ENCODE data around the gene TUSC7.

The TUSC7 gene

DNA sequence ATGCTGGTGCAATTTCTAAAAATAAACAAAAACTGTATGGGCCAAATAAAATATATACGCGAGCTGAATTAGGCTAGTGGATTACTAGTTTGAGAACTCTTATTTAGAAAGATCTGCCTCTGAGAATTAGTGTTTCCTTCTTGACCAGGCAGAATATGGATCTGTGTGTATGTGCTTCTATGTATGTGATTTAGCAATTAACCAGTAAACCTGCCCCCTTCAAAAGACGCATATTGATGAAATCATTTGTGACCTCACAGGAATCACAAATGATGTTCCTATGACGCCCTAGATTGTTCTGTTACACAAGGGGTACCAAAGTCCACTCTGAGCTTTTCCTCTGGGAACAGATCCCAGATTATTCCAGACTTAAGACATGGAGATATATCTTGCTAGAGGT is at the start of gene TUSC7:
TUSC7 (plus strand) TSS at position 301 of the 400 bp plus-strand sequence.
- no peak for DNase-seq

DNA sequence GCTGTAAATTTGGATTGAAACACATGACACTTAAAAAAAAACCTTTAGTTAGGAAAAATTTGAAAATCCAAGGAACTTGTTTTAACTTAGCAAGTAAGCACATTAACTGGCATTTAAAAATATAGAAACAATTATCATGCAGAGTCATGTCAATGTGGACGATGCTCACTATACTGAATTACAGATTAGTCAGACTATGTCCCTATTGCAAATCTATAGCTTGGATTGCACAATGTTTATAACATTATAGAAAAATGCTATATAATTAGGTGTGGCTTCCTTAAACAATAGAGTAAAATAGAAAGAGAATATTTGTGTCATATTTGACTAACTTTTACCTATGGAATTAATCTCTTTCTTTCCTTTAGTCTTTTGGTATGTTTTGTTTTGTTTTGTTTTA is 48.4 kb upstream of the TUSC7 start:
- no peak for DNase-seq

DNA sequence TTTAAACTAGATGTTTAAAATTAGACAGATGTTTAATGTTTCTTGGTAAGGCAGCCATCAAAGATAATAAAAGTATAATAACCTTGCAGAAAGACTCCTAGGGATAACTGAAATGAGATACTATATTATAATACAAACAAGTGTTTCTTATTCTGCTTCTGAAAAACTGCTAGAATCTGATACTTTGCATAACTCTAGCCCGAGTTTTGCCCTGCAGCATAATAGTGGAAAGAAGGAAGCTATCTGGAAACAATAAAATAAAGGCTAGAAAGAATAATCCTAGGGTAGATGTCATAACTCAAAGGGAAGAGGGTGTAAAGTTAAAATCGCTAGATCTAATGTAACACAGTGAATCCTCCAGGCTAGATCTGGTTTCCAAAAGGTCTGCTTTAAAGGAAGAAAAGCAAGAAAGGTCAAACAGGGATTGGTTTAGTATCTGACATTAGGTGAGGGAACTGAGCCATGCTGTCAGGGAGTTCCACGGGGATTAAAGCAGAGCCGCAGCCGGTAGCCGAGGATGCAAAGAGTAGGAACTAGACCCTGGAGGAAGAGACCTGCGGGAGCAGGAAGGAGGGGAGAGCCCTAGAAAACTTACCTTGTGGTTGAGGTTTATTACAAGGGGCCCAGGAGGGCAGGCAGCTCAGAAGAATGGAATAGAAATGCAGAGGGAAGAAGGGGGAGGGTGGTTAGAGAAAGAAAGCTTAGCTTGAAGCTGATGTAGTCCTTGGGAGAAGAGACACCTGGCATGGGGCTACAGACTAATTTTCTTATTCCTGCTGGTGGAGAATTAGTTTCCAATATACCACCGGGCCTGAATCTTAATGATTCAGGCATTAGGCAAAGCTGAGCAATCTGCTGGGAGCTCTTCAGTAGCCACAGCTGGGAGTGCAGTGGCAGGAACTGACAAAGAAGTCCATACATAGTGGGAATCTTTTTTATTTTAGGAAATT is 46.1 kb upstream of the TUSC7 start:
- no peak for DNase-seq

DNA sequence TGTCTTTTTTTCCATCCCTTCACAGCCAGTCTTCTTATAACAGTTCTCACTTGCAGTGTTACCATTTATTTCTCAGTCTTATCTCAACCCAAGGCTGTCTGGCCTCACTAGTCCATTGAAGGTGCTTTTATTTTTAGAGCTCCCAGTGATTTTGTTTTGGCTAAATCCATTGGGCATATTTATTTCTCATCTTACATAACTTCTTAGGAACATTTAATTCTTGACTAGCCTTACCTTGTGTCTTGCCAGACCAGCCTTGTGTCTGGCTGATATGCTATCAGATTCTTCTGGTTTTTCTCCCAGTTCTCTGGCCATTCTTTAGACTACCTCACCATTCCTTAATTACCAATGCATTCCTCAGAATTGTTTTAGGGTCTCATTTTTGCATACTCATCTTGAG is 42.3 kb upstream of the TUSC7 start:
- no peak for DNase-seq

DNA sequence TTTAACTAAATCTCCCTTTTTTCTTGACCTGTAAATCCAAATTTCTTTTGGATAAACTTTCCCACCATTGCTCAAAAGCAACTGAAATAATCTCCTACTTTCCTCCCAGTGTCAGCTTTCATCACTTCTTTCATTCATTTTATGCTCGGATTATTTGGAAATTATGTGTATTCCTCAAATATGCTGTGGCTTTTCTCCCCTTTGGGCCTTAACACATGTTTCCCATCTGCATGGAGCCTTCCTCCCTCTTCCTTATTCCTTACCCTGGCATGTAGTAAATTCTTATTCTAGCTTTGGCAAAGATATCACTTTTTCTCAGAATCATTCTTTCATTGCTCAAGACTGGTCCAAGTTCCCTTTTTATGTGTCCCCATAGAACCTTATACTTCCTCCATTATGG is 41.8 kb upstream of the TUSC7 start:
- DNase-seq, result no peak

DNA sequence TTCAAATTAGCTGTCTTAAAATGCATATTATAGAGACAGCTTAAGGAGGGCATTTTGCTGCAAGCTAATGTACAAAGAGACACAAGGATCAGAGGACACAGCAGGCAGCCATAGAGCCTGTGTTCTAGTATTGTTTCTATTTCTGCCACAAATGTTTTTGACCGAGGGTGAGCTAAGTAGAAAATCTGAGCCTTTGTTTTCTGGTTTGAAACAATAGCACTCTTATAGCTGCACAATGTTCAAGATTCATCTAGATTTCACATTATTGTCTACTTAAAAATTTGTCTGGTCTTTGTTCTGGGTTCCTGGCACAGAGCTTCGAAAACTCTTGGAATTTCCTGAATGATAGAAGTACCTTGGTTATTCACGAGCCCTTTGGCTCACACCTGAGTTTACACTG is 40.0 kb upstream of the TUSC7 start:
- DNase-seq, result no peak

DNA sequence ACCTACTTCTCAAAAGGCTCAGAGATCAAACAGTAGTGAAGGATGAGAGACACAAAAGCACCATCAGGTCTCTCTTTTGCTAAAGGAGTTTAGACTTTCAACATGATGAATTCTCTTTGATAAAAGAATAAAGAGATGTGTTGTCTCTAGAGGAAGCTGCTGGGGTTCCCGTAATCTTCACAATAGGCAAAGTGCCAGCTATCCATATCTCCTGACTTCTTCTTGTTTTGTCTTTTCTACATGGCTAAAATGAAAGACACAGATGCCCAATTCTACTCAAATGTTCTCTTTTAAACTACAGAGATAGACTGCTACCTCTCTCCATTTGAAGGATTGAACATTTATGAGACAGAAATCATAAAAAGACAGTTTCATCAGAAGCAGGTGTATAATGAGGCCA is 38.4 kb upstream of the TUSC7 start:
- no peak for DNase-seq

DNA sequence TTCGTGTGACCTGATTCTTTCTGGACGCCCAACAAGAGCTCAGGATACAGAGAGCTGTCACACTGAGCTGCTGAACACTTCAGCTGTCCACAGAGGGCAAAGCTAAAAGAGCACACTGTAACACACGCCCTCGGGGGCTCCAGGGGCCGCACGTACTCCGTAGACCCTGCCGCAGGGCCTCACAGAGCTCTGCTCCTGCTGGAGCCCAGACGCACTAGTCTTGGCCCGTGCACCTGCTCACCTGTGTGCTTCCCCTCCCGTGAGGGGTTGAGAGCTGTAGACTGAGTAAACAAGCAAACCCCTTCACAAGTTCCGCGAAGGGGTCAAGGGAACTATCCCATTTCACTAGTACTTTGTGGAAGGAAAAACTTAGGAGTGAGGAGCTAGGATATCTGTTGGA is 30.7 kb upstream of the TUSC7 start:
- DNase-seq, result no peak

DNA sequence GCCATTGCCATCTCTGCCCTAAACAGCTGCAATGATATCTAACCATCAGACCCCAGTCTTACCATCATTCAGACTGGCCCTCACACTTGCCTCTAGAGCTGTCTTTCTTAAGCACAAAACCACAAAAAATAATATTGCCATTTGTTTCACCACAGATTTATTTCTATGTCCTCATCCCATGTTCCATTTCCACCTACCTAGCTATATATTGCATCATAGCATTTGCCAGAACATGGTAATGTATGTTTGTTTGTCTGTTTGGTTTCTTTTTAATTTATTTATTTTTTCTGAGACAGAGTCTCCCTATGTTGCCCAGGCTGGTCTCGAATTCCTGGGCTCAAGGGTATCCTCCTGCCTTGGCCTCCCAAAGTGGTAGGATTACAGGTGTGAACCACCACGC is 18.5 kb upstream of the TUSC7 start:
- no peak for DNase-seq

DNA sequence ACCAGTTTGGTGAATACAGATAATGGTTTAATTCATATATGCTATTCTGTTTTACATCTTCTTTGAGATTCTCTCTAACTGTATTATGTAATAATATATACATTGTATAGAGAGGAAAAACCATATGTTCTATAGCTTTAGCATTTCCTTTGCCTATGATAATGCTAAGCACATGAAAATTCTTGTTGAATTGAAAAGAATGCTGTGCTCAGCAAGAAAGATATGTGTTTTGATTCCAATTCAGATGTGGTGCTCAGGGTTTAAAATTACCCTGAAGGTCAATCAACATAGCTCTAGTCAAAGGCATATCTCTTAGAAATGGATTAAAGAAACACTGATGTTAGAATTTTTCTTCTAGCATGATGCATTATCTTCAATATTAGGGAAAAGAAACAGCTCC is 8.5 kb upstream of the TUSC7 start:
- no peak for DNase-seq

DNA sequence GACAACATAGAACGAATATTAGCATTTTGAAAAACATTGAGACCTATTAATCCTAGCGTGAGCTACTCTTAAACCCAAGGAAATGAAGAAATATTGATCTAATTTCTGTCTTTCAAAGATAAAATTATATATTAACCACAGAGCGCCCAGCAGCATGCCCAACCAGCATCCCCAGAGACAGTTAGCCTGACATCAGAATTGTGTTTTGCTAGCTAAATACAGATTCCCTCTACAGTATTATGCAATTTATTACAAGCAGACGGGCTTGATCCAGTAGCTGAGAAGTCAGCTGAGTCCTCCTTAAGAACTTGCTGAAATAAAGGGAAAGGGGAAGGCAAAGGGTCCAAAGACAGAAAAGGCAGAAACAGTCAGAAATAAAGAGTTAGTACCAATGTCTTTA is 7.2 kb upstream of the TUSC7 start:
- no peak for DNase-seq

DNA sequence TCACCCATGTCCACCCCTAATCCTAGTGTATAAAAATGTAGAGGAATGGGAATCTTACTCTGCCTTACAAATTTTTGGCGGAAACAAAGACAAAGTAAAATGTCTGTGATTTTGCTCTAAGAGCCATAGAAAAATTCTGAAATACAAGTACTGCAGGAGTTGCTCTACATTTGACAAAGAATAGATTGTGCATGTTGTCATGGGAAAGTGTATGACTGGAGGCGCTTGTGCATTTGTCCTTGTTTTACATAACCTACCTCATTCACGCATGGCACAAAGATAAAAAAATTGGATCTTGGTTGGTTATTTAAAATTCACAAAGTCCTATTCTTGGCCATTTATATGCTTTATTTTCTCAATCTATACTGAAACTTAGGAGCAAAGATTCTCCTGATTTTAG is 2.0 kb upstream of the TUSC7 start:
- DNase-seq, result no peak

DNA sequence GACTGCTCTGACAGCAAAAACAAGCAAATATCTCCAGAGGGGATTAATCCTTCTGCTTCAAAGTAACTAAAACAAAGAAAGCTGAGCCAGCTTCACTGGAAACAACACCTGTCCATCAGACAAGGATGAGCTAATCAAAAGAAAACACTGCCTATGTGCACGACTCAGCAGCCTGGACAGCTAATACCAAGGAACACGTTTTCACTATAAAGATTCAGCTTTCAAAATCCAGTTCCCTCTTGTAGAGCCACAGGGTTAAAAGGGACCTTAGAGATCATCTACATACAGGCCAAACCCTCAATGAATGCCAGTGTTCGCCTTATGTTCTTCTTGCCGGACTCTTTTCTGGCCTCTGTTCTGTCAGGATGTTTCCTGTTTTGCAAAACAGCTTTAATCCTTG is 6.9 kb downstream of the TUSC7 start:
- no peak for DNase-seq

DNA sequence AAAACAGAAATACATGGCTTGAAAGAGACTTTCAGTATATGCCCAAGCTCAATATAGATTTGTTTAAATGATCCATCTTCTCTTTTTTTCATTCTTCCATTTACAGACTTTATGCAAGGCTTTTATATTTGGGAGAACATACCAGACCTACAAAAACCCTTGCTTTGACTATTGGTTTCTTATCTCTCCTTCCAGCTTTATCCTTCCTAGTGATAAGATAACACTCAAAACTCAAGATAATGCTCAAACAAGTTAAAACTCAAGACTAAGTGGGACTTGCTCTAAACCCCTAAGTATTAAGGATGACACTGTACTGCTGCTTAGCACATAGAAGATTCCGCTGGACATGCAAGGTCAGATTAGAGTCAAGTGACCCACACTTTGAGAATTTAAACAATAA is 8.0 kb downstream of the TUSC7 start:
- no peak for DNase-seq

DNA sequence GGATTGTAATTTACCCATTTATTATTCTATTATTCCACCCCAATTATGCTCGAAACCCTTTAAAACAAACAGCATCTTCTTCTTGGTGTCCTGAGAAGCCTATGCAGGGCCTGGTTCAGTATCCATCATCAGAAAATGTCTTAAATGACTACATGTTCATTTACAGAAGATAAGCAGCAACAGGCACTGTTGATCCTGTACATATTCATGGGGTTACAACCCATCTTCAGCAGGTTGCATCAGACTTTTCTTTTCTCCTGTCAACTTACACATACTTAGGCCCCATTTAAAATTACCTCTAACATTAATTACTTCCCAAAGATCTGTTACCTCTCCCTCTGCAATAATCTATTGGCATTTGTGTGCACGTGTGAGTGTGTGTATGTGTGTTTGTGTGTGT is 18.9 kb downstream of the TUSC7 start:
- DNase-seq, result no peak

DNA sequence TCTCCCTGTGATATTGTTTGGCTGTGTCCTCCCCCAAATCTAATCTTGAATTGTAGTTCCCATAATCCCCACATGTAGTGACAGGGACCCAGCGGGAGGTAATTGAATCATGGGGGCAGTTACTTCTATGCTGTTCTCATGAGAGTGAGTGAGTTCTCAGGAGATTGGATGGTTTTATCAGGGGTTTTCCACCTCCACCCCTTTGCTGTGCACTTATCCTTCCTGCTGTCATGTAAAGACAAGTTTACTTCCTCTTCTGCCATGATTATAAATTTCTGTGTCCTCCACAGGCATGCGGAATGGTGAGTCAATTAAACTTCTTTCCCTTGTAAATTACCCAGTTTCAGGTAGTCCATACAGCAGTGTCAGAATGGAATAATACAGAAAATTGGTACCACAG is 24.7 kb downstream of the TUSC7 start:
- DNase-seq, result no peak

DNA sequence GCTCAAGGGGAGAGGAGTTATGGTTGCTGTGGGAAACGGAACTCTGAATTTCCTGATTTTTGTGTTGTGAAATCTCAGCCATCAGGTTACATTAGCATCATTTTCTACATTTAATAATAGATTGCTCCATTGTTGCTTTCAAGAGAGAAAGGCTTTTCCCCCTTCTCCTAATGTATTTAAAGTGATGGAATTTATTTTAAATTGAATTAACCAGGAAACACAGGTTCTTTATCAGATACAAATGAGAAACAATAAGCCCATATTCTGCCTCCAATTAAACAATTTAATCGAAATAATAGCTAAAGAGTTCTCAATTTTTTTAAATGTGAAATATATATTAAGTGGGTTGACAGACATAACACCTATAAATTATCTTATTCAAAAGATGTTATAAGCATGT is 30.1 kb downstream of the TUSC7 start:
- no peak for DNase-seq

DNA sequence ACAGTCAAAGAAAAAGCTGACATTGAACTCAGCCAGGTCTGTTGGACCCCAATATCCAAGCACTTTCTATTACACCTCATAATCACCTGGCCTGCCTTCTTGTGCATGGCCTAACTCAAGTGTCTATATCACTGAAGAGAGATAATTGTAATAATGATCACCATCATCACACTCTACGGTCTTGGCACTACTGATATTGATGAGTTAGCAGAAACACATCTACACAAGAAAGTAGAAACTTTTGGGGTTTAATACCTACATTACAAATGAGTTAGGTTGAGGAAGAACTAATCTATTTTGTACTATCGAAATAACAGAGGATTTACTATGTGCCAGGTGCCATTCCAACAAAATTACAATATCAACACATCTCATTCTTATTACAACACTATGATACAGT is 30.7 kb downstream of the TUSC7 start:
- DNase-seq, result no peak

DNA sequence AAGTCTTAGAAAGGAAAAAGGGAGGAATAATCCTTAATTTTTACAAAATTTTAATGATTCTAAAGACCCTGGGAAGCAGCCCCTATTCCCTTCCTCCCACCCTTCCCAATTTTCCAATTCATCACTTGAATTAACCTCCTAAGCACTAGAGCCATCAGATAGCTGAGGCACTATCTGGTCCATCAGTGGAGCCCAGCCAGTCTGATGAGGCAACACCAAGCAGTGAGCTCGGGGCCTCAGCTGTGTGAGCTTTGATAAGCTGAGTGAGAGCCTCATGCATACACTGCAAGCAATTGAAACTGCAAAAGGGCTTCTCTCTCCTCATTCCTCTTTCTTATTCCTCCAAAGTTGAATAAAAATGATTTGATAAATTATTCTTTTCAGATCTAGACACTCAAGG is 31.9 kb downstream of the TUSC7 start:
- DNase-seq, result no peak

DNA sequence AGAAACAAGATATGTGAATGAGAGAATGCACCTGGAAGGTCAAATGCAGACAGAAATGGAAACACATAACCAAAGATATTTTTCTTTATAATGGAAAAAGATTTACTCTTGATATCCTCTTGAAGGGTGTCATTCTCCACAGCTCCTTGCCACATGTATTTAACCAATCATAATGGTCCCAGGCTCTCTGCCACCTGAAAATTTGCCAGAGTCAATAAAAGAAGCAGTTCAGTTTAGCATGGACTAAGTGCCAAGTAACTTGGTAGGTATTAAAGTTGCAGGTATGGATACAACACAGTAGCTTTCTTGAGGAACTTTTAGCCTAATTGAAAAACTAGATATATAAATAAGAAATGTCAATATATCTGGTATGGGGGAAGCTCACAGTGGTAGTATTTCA is 33.5 kb downstream of the TUSC7 start:
- no peak for DNase-seq

DNA sequence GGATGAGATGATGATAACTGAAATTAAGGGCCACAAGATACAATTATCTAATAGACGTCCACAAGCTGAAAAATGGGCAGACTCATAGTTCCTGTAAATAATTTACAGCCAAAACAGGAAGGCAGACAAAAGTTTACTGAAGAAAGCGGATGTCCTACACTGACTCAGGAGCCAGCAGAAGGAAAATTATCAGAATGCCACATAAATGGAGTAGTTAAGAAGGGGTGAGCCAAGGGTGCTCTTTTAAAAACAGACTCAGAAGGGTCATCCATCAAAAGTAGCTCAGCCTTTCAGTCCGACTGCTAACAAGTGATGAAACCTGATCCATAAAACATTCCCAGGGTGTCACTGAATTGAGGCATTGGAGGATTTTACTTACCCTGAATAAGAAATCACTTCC is 39.8 kb downstream of the TUSC7 start:
- DNase-seq, result no peak

DNA sequence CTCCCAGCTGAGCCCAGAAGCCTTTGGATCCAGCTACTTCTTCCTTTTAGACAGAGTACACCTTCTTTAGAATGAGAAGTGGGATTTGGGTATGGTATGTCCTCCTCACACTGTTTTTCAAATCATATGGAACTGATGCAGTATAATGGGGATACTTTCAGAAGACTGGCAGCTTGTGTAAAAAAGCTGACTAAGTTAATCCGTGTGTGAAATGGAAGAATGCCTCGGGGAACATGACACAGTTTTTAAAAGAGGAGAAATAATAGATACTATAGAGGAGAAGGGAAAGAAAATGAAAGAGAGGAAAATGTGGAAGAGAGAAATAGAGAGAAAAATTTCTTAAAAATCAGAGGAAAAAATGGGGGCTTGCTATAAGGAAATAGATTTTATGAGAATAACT is 47.7 kb downstream of the TUSC7 start:
- DNase-seq, result no peak

DNA sequence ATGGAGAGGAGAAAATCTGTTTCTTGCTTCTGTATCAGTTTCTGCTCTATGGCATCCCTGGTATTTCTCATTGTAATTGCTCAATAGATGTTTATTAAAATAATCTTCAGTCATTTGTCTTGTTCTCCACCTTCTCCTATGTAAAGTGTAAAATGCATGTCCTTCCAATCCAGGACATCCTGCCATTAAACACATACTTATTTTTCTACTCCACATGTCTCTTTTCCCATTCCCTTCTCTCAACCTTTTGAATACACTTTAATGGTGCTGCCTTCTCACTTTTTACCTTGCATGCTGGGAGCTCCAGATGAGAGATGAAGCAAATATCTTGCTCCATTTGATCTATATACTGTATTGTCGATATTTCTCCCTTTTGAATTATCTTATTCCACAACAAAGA is 49.7 kb downstream of the TUSC7 start:
- no peak for DNase-seq

Data from NCI-H1930 (cell line).